Measurements from ENCODE around the gene TBC1D2B.

The TBC1D2B gene

DNA sequence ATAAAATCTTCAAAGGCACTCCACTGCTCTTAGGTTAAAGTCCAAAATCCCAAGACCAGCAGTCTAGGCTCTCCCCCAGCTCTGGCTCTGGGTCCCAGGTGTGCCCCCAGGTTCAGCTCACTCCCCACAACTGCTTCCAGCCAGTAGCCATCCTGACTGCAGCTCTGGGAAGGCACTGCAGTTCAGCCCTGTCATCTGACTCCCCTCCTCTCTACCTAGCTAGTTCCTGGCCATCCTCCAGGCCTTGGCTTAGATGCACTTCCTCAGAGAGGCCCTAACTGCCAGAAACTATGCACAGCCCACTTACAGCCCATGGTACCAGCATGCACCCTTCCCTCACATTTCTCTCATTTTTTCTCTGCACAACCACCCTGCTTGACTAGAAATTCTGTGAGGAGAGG, 25.5 kb downstream of the TBC1D2B start:
- no peak for DNase-seq

DNA sequence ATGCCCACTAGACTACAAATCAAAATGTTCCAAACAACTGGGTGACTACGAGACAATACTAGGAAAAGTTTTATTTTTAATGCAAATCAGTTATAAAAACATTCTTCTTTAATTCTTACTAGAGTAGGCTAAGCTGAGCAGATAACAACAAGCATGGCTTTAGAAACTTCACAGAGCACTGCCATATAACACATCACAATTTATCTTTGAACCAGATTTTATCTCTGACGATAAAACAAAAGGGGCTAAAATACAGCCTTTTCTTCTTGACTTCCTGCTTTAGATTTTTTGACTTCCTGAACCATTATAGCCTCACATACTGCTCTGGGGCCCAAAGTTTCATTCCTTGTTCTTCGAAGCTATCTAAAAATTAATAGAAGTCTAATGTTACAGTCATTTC, 25.9 kb downstream of the TBC1D2B start:
- no peak for DNase-seq

GRCh38 chr15:78050826-78051225, 26.7 kb downstream of the TBC1D2B start:
- no peak for DNase-seq

DNA sequence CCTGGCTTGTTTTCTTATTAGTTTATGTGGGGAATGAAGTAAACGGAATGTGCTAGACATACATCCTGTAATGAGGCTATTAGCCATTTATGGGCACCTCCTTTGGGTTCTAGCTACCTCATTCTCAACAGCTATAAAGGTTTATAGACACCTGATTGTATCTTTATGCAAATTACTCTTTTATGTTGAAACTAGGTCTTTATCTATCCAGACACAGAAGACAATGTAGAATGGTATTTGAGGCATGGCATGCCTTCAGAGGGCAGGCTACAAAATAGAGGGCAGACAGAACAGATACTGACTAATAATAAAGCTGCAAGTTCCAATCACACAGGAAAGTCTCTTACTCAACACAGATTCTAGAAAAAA, 27.1 kb downstream of the TBC1D2B start:
- no peak for DNase-seq

DNA sequence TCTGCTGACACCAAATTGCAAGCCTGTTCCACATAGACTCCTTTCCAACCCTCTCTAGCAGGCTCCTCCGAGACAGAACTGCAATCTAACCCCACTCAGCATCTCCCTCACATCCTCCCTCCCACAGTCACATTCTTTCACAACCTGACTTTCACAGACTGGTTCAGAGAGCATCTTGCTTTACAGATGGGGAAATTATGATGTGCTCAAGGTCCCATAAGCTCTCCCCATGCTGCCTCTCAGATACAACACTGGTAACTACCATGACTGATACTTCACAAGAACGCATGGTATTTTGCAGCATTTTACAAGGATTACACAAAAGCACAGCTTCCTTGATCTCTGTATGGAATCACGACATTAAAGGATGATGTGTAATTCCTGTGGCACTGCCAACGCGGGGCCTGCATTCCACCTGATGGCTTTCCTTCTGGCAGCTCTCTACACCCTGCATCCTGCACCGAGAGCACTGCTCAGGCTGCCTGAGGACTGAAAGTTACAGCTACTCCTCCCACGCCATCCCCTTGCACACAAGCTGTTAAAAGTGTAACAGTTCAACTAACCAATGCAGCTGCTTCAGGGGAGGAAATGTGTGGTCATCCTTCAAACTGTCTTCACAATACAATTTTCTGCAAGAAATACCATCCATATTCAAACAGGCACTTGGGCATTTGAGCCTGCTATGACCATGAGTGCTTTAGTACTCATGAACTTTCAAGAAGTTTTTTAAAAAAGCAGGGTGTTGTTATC, 27.6 kb downstream of the TBC1D2B start:
- no peak for DNase-seq

DNA sequence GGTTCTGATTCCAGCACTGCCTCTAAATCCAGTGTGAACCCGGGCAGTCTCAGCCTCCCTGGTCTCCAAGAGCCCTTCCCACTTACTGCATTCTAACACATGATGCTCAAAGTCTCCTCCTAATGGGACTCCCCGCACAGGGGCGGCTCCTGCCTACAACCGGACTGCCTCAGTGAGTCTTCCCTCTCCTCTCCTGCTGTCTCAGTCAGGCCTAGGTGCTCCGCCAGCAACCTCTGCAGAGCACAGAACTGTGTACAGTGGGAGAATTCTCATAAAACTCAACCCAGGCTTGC, 28.9 kb downstream of the TBC1D2B start:
- no peak for DNase-seq

- DNase-seq, result no peak
Measured at GRCh38 chr15:78047761-78048627, 29.5 kb downstream of the TBC1D2B start.

GRCh38 chr15:78046796-78047341, 30.6 kb downstream of the TBC1D2B start:
- no peak for DNase-seq

DNA sequence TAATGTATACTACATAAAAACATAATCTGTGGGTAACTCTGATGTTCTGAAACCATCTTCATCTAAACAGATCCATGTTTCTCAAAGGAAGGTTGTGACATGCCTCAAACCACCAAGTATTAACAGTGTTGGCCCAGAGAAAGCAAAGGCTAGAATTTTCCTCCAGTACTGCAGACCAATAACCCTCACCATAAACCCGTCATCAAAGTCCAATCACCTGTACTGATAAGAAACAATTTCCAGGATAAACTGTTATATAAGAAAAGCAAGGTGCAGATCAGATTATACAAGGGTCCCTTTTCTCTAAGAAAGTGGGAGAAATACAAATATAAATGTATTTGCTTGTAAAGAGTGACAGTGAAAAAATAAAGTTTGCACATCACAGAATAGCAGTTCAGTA, 32.3 kb downstream of the TBC1D2B start:
- no peak for DNase-seq

GRCh38 chr15:78044407-78045155, 32.9 kb downstream of the TBC1D2B start:
- DNase-seq, result no peak

GRCh38 chr15:78041946-78042345, 35.6 kb downstream of the TBC1D2B start:
- DNase-seq, result no peak

- no peak for DNase-seq
Measured at GRCh38 chr15:78040653-78041244, 36.8 kb downstream of the TBC1D2B start.

- no peak for DNase-seq
Measured at GRCh38 chr15:78038585-78039247, 38.8 kb downstream of the TBC1D2B start.

DNA sequence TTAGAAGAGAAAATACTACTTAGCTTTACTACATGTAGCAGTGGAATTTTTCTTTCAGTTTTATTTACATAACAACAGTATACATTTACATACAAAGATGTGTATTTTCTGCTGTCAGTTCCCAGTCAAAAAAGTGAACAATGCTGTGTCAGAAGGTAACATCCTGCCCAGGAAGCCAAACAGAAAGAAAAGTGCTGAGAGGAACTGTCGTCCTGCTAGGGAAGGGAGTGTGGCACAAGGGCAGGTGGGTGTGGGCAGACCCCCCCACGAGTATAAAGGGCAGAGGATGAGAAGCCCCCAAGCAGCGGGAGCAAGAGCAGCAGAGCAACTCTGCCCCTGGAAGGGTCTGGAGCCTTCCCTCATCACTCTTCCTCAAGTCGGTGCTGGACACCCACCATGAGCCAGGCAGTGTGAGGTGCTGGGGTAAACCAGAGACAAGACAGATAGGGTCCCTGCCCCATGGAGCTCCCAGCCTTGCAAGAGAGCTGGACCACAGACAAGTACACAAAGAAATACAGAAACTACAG, 39.7 kb downstream of the TBC1D2B start:
- DNase-seq, result no peak

- DNase-seq, result no peak
Measured at GRCh38 chr15:78037328-78037727, 40.2 kb downstream of the TBC1D2B start.

- no peak for DNase-seq
Measured at GRCh38 chr15:78035861-78036476, 41.5 kb downstream of the TBC1D2B start.

DNA sequence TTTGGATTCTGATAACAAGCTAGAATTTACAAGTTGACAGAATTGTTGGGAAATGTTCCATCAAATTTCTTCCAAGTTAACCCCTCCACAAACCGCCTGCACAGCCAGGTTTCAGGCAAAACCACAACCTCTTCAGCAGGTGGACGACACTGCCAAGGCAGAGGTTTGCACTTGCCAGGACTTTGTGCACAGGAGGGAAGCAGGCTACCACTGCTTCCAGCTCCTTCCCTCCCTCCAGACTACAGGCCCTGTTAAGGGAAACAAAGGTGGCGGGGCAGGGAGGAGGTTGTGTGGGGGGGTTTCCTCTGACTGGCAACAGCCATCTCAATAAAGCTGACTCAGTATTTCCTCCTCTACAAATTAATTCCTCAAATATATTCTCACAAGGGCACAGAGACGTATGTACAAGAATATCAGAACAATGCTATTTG, 42.2 kb downstream of the TBC1D2B start:
- no peak for DNase-seq

DNA sequence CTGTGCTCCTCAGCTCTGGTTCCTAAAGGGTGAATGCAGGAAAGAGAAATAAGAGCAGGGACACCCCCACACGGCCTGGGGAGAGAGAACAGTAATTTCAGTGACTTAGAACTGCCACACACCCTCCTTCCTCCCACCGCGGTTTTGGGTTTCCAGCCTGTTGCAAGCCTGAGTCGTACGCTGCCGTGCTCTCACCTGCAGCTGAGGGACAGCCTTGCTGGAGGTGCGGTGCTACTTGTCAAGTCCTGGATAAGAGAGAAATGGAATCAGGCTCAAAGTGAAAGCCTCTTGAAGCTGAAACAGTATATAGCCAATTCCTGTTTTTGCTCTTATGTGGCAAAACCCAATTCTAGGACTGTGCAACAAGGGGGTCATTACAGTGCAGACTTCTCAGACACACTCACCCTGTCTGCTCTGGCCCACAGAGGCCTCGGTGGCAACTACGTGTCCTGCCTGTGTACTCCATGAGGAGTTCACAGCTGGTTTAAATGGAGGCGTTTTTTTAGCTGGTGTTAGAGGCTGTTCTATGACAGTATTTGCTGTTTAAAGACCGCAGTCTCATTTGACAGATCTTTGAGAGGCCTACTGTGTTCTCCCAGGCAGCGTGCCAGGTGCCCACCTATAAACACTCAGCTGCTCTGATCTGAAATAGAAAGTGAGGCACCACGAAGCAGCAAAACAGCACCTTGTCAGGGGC, 42.9 kb downstream of the TBC1D2B start:
- no peak for DNase-seq

DNA sequence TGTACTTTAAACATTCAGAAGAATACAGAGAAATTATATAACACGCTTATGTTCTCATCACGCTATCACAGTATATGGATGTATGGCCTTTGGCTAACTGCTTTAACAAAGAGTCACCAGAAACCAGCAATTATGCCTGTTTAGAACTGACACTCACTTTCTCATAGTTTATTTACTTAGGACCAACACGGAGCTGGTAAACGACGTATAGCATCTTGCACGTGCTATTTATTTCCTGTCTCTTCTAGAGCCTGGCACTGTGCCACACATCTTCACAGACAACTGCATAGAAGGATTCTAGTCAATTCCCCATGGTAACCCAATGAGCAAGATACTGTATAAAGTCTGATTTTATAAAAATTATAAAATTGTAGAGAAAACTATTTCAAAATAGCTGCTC, 43.6 kb downstream of the TBC1D2B start:
- peak in 1 of 2 experiments; percentile 34 for DNase-seq

DNA sequence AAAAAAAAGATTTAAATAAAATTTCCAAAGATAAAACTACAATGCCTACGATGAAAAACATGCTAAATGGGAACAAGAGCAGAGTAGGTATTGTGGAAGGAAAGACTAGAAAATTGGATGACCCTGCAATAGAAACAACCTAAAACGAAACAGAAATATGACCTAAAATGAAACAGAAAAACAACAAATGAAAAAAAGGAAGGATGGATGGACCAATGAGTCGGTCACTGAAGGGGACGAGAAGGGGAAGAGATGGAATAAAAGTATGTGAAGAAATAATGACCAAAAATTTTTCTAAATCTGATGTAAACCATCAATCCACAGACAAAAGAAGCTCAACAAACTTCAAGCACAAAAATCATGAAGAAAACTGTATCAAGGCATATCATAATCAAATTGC, 44.8 kb downstream of the TBC1D2B start:
- DNase-seq, result no peak

GRCh38 chr15:78024883-78025282, 52.6 kb downstream of the TBC1D2B start:
- DNase-seq, result no peak
